ENCODE data around the gene RPS2. TPM values are rescaled to one million over a fixed set of nuclear protein-coding genes. Genes with fewer than 3 reads are reported as not detected.
A peak's percentile ranks its signal among the peaks of the same experiment; 100 is the strongest.

The RPS2 gene
- total RNA-seq, 2 donors from 2014 or later: 782 to 1,247 TPM

DNA sequence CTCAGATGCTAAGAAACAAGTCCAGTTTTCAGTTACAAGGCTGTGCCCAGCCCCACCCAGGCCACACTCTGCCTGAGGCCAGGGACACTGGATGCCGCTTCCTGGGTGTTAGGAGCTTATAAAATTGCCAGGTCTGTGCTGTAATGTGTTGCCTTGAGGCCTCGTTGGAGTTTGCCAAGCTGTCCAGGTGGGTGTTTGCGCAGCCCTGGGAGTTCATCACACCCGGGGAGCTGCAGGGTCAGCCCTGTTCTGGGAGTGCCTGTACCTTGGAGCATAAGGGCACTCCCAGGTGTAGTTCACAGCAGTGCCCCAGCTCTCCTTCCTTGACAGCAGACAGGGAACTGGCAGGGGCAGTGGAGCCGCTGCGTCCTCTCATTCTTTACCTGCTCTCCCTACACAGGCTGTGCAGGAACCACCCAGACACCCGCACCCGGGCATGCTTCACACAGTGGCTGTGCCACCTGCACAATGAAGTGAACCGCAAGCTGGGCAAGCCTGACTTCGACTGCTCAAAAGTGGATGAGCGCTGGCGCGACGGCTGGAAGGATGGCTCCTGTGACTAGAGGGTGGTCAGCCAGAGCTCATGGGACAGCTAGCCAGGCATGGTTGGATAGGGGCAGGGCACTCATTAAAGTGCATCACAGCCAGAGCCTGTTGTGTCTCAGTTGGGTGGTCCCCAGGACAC, 21.0 kb upstream of the RPS2 start:
- H3K4me1 ChIP-seq: peaks cover 0 to 37% of the 10 kb centered on the region in 2 donors
- no peak overlapping the region for H3K4me3 ChIP-seq
- peaks cover 14 to 17% of the 10 kb centered on the region in 2 donors for H3K27me3 ChIP-seq
- TF ChIP-seq, protein P1, sequence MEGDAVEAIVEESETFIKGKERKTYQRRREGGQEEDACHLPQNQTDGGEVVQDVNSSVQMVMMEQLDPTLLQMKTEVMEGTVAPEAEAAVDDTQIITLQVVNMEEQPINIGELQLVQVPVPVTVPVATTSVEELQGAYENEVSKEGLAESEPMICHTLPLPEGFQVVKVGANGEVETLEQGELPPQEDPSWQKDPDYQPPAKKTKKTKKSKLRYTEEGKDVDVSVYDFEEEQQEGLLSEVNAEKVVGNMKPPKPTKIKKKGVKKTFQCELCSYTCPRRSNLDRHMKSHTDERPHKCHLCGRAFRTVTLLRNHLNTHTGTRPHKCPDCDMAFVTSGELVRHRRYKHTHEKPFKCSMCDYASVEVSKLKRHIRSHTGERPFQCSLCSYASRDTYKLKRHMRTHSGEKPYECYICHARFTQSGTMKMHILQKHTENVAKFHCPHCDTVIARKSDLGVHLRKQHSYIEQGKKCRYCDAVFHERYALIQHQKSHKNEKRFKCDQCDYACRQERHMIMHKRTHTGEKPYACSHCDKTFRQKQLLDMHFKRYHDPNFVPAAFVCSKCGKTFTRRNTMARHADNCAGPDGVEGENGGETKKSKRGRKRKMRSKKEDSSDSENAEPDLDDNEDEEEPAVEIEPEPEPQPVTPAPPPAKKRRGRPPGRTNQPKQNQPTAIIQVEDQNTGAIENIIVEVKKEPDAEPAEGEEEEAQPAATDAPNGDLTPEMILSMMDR (IDR thresholded peaks at IDR 0.05): no peak
- DNase-seq (ENCODE audit: low spot score): no peak
- H3K9me3 ChIP-seq: no peaks in the 10 kb centered on the region
- H3K27ac ChIP-seq: no peak overlapping the region
- H3K36me3 ChIP-seq: peaks cover 12% of the 10 kb centered on the region

DNA sequence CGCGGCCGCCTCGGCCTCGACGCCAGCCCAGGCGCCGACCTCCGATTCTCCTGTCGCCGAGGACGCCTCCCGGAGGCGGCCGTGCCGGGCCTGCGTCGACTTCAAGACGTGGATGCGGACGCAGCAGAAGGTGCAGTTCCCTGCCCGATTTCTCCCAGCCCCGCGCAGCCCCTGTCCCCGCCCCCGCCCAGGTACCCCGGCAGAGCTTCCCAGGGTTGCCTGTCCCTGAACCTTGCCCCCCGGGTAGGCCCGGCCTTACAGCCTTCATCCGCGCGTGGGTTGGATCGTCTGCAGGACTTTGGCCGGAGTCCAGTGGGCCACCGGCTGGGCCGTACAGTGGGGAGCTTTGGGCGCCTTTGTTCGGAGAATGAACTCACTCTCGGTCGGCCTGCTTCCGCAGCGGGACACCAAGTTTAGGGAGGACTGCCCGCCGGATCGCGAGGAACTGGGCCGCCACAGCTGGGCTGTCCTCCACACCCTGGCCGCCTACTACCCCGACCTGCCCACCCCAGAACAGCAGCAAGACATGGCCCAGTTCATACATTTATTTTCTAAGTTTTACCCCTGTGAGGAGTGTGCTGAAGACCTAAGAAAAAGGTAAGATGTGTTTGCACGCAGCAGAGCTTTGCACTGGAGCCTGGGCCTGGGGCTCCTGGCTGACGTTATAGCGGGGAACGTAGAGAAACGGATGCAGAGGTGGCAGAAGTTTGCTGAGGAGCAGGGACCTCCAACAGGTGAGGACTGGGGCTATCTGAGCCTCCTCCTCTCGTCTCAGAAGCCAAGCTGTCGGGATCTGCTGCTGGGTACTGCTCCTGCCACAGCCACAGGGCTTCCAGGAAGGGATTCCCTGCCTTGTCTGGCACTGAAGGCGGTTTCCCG, 20.0 kb upstream of the RPS2 start:
- H3K27me3 ChIP-seq: peaks cover 10% of the 10 kb centered on the region in 2 donors
- no peaks in the 10 kb centered on the region for H3K9me3 ChIP-seq
- H3K36me3 ChIP-seq: peaks cover 12% of the 10 kb centered on the region
- peak overlapping the region; percentile 96 for H3K4me3 ChIP-seq
- peak overlapping the region; percentile 66 to 80 for H3K27ac ChIP-seq
- peaks cover 0 to 39% of the 10 kb centered on the region in 2 donors for H3K4me1 ChIP-seq
- TF ChIP-seq, protein P1 (IDR thresholded peaks at IDR 0.05): no peak
- no peak for DNase-seq (ENCODE audit: low spot score)

DNA sequence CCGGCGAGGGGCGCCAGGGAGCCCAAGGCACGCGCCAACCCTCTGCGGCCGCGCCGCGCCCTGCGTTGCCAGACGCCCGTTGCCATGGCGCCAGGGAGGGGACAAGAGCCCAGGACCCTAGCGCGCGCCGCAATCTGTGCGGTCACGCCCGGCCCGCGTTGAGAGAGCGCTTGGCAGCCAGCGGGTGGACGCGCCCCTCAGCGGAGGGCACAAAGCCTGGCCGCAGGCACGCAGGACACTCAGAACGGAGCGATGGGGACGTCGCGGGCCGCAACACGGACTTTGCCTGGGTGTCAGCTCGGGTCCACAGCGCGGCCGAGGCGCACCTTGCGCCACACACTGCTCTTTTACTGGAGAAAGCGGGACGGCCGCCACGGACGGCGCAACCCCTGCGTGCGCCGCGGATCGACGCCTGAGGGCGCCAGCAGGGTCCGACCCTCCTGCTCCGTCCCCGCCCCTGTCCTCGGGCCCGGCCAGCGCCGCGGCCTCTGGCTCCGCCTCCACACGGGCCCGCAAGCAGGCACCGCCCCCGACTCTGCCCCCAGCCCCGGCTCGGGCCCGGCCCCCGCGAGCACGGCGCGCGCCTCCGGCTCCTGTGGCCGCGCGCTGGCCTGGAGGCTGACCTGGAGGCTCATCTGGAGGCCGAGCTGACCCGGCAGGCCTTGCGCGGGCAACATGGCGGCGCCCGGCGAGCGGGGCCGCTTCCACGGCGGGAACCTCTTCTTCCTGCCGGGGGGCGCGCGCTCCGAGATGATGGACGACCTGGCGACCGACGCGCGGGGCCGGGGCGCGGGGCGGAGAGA, 19.1 kb upstream of the RPS2 start, which contains the start of gene GFER:
TSS of gene GFER (plus strand) at position 650 of the 803 bp plus-strand sequence. CDS start at position 676, 26 bp downstream.
- peak within 1 kb of the TSS; percentile 66 to 80 for H3K27ac ChIP-seq
- no peaks in the 10 kb centered on the region for H3K9me3 ChIP-seq
- peaks cover 12% of the 10 kb centered on the region for H3K36me3 ChIP-seq
- DNase-seq (ENCODE audit: low spot score): peak; percentile 85
- peaks cover 8 to 9% of the 10 kb centered on the region in 2 donors for H3K27me3 ChIP-seq
- peaks cover 0 to 42% of the 10 kb centered on the region in 2 donors for H3K4me1 ChIP-seq
- TF ChIP-seq, protein P1 (IDR thresholded peaks at IDR 0.05): peak in 1 of 2 donors; percentile 58
- peak within 1 kb of the TSS; percentile 96 for H3K4me3 ChIP-seq

DNA sequence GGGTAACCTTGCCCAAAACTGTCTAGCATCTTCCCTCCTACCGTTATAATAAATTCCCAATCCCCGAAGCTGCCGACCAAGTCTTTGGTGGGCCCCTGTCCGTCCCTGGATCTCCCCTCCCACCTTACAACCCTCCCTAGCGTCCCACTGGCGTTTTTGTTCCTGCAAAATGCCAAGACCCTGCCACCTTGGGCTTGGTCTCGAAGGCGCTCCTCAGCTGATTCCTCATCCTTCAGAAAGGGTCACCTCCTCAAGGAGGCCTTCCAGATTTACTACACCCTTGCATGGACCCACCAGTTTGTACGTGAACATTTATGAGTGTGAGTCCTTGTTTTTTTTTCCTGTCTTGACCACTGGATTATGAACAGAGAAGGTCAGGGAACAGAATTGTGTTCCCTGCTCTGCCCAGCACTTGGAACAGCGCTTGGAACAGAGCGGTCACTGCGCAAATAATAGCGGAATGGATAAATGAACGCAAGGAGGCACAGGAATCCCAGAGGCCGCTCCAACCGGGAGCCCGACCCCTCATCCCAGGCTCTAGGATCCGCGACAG, 18.4 kb upstream of the RPS2 start:
- TF ChIP-seq, protein P1 (IDR thresholded peaks at IDR 0.05): no peak
- H3K27me3 ChIP-seq: peaks cover 7 to 9% of the 10 kb centered on the region in 2 donors
- peak overlapping the region; percentile 96 for H3K4me3 ChIP-seq
- H3K9me3 ChIP-seq: no peaks in the 10 kb centered on the region
- H3K4me1 ChIP-seq: peaks cover 0 to 42% of the 10 kb centered on the region in 2 donors
- peaks cover 19% of the 10 kb centered on the region for H3K36me3 ChIP-seq
- DNase-seq (ENCODE audit: low spot score): no peak
- H3K27ac ChIP-seq: peak overlapping the region; percentile 66 to 80

DNA sequence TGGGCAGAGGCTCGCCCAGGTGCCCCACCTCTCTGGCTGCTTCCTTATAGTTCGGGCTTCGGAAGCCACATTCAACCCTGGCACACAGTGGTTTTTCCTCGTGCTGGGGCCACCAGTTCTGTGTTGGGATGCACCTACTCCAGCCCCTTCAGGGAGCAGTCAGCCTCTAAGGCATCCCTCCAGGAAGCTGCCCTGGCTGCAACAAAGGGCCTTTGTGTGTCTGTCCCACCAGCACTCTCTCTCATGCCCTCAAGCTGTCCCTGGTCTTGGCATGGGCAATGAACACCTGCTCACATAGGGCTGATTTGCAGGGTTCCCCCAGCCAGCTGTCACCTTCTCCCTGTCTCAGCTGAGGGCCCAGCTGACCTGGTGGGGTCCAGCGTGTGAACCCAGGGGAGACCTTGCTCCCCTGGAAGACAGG, 17.4 kb upstream of the RPS2 start:
- peaks cover 7 to 9% of the 10 kb centered on the region in 2 donors for H3K27me3 ChIP-seq
- TF ChIP-seq, protein P1 (IDR thresholded peaks at IDR 0.05): no peak
- peaks cover 29% of the 10 kb centered on the region for H3K36me3 ChIP-seq
- peaks cover 0 to 42% of the 10 kb centered on the region in 2 donors for H3K4me1 ChIP-seq
- no peak overlapping the region for H3K27ac ChIP-seq
- H3K9me3 ChIP-seq: no peaks in the 10 kb centered on the region
- H3K4me3 ChIP-seq: no peak overlapping the region
- DNase-seq (ENCODE audit: low spot score): no peak
